Activated naive CD4-positive, alpha-beta T cell treated with anti-CD3 and anti-CD28 coated beads for 36 hours (primary cell): ENCODE data around the gene FANCC. TPM values are rescaled to one million over a fixed set of nuclear protein-coding genes. Genes with fewer than 3 reads are reported as not detected.

Source experiments
- CTCF ChIA-PET: fragments of 350-600 bp; sonication (Branson Sonifier 250); formaldehyde crosslinking; loops from one replicate; lab custom pipeline; 2021; ENCODE audit warnings: antibody characterized with exemption; lab: Charles Lee
- DNase-seq: peaks from one replicate; pipeline ENCODE4 v3.0.0-alpha.2; 2020
- H3K27ac Mint-ChIP-seq: one replicate; pipeline ENCODE4 v1.8.0; 2021; ENCODE audit warnings: mild to moderate bottlenecking, mixed read lengths
- H3K27me3 Mint-ChIP-seq: one replicate; pipeline ENCODE4 v1.8.0; 2021; ENCODE audit warnings: low read depth, mixed read lengths
- H3K36me3 Mint-ChIP-seq: one replicate; pipeline ENCODE4 v1.8.0; 2021; ENCODE audit warnings: low read depth, mixed read lengths
- H3K4me1 Mint-ChIP-seq: one replicate; pipeline ENCODE4 v1.8.0; 2021; ENCODE audit warnings: low read depth, mixed read lengths
- H3K4me3 Mint-ChIP-seq: one replicate; pipeline ENCODE4 v1.8.0; 2021; ENCODE audit warnings: mild to moderate bottlenecking, moderate library complexity, mixed read lengths
- H3K9me3 Mint-ChIP-seq: one replicate; pipeline ENCODE4 v1.8.0; 2021; ENCODE audit warnings: mixed read lengths
- intact Hi-C: fragments of 100-400 bp; cut with micrococcal nuclease; formaldehyde crosslinking; loops from one replicate; pipeline ENCODE4 v1.15.1; 2023
- total RNA-seq, 2 experiments: library from RNA; stranded (reverse); gene quantifications; one replicate each; pipeline ENCODE4 v1.2.3, GENCODE V29; 2021

The FANCC gene
- total RNA-seq, 2 experiments from 2014 or later = 14.1 to 14.5 TPM

DNA sequence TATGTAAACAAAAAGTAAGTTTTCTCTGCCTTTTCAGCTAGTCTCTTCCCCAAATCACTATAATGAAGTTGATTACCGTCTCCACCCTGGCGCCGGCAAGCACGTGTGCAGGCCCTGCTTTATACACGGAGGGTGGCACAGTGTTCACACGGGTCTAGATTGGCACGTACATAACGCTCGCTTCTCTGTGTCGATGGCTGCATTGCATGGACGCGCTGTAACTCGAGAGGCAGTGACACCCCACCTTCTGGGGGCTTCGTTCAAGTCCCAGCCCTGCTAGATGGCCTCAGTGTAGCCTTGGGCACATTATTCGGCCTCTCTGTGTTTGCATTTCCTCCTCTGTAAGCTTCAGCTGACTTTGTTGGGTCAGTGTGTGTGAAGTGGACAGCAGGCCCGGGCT, 223.9 kb downstream of the FANCC start:
- CTCF ChIA-PET = no interaction called here
- Mint-ChIP-seq H3K9me3 (no peaks in the 10 kb centered on the region), H3K36me3 (no peaks in the 10 kb centered on the region), H3K27ac (no peak overlapping the region), H3K4me1 (peaks cover 12% of the 10 kb centered on the region), H3K4me3 (no peak overlapping the region), H3K27me3 (no peaks in the 10 kb centered on the region)
- intact Hi-C loops = no loop called here
- DNase-seq = no peak

DNA sequence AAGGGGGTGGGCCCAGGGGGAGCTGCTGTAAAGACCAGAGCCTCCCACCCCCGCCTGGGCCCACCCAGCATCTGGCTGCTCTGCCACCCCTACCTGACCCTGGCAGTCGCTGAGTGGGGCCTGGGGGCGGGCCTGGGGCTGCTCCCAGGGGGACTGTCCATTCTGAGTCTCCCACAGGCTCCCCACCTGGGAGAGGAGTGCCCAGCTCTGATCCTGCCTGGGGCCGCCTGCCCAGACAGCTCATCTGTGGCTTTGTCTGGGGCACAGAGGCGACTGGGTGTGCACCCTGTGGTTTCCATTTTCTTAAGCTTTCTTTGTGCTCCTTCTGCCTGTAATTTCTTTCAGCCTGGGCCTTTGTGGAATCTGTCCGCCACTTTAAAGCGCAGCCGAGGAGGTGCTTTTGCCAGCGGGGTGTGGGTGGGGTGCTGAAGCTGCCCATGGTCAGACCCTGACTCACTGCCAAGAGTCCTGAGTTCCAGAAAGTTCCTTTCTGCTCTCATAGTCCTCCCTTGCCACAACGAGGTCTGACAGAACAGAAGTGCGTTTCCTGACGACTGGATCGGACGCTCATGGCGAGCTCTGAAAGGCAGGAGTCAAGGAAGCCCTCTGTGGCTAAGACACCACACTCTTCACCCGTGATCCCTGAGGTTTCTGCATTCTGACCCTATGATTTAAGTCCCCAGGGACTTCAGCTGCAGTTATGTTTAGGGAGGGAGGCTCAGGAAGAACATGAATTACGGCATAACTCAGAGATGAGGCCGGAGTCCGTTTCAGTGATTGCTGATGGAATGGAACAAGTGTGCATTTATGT, 225.0 kb downstream of the FANCC start:
- Mint-ChIP-seq H3K4me1 (peaks cover 12% of the 10 kb centered on the region), H3K27me3 (no peaks in the 10 kb centered on the region), H3K9me3 (no peaks in the 10 kb centered on the region), H3K36me3 (no peaks in the 10 kb centered on the region), H3K4me3 (no peak overlapping the region), H3K27ac (no peak overlapping the region)
- intact Hi-C loops = no loop called here
- no peak for DNase-seq
- CTCF ChIA-PET = no interaction called here

DNA sequence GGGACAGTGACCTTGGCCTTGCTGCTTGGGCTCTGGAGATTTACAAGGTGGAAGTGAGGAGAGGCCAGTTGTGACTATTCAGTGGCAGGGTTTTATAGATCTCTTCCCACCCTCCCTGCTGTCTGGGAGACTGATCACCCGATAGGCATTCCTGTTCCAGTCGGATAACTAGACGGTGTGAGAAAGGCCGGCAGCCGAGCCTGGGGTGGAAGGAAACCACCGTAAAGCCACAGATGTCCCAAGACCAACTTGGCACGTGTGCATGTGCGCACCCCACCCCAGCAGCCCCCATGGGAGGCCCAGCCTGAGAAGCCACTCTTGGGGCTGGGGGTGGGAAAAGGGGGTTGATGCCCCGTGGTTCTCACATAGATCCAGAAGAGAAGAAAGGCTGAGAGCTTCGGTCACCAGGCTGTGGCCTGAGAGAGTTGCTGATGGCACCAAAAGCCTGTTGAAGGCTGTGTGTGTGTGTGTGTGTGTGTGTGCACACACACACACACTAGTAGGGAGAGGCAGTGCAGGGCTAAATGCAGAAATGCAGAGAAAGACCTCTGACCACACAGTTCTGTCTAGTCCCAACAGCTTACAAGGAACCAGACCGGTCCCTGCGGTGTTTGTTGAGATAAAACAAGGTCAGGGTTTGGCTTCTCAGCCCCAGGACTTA, 225.8 kb downstream of the FANCC start:
- no peak overlapping the region for H3K27ac Mint-ChIP-seq
- no peak overlapping the region for H3K4me3 Mint-ChIP-seq

DNA sequence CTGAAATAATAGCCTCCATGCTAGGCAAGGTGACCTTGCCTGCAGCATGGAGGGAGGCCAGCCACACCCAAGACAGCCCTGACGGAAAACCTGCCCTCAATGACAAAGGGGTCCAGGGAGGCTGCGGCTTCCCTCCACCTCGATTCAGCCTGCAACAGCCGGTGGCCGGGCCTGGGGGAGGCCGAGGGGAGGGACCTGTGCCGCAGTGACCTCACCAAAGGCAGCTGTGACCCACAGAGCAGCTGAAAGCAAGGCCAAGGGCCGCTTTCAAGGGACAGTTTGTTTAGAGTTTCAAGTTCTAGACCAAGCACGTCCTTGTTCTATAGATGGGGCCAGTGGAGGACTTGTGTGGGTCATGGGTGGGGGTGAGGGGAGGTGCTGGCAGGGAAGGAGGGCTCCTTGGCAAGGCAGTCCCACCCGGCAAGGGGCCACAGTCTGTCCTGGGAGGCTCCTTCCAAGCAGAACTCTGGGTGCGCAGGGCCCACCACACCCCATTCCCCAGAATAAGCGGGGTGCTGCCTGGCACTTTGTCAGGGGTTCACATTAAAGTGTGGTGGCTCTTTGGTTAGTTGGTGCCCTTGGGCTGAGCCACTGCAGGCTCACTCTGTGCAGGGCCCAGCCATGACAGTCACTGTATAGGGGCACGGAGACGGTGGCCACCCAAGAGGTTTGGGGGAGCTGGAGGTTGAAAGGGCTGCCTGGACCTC, 226.5 kb downstream of the FANCC start:
- H3K4me3 Mint-ChIP-seq = no peak overlapping the region
- no peaks in the 10 kb centered on the region for H3K27me3 Mint-ChIP-seq
- DNase-seq = no peak
- no peaks in the 10 kb centered on the region for H3K9me3 Mint-ChIP-seq
- CTCF ChIA-PET = no interaction called here
- H3K36me3 Mint-ChIP-seq = no peaks in the 10 kb centered on the region
- intact Hi-C loops = no loop called here
- H3K4me1 Mint-ChIP-seq = peaks cover 12% of the 10 kb centered on the region
- no peak overlapping the region for H3K27ac Mint-ChIP-seq

More for the DNA sequence above, 225.8 kb downstream of the FANCC start:
- H3K4me1 Mint-ChIP-seq = peaks cover 12% of the 10 kb centered on the region
- no peaks in the 10 kb centered on the region for H3K36me3 Mint-ChIP-seq
- DNase-seq = no peak
- no peaks in the 10 kb centered on the region for H3K9me3 Mint-ChIP-seq
- intact Hi-C loops = no loop called here
- CTCF ChIA-PET = no interaction called here
- H3K27me3 Mint-ChIP-seq = no peaks in the 10 kb centered on the region

DNA sequence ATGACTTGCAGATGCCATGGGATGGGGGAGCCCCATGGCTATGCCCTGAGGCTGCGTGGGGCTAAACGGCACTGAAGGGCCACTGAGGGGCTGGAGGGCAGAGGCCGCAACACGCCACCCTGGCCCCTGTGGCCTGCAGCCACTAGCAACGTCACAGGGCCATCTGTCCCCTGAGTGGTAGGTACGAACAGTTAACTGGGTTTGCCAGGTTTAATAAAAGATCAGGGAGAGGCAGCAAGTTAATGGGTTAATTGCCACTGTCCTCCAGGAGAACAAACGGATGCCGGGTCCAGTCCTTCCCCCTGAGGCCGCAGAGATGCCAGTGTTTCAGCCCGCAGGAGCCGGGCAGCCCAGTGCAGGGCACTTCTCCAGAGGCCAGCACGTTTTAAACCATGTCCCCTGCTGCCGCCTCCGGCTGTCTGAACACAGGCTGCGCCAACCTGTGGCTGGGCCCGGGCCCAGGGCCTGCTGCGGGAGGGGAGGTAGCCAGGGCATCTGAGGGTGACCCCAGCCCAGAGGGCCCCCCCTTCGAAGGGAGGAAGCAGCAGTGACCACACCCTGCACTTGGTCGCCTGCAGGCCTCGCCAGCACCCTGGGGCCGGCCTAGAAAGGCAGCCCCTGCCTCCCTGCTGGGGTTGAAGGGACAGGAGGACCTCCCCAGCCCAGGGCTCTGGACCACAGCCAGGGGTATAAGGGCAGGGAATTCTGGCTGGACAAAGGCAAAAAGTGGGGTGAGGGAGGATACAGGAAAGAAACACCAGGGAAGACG, 227.3 kb downstream of the FANCC start:
- CTCF ChIA-PET = no interaction called here
- Mint-ChIP-seq H3K4me1 (peaks cover 12% of the 10 kb centered on the region), H3K9me3 (no peaks in the 10 kb centered on the region), H3K27ac (no peak overlapping the region), H3K4me3 (no peak overlapping the region), H3K36me3 (no peaks in the 10 kb centered on the region), H3K27me3 (no peaks in the 10 kb centered on the region)
- intact Hi-C loops = no loop called here
- DNase-seq = no peak

DNA sequence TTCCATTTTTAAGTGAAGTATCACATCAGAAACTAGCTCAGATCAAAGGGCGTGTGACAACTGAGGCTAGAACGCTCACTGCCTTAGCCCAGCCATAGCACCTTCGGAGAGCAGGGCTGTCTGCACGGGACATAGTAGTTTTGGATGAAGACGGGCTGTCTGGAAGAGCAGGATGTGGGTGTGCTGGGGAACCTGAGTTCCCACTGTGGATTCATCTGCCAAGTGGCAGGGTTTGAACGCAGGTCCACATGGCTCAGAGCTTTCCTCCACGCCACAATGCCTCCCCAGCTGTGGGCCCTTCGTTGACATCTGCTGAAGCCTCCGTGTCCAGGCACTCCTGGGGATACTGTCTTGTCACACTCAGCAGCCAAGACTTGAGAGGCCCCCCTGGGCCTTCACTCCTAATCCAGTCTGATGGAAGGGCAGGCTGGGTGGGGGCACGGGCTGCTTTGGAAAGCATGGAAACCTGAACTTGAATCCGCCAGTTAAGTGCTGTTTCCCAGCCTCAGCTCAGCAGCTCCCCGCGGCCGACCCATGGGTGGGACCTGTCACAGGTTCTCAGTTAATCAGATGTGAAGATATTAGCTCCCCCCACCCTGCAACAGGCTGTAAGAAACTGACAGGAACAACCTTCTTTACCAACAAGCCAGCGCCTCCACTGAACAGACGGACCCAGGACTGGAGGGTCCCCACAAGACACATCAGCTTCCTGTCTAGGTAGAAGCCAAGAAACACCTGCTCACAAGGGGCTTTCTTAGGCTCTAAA, 228.1 kb downstream of the FANCC start:
- Mint-ChIP-seq H3K4me1 (peaks cover 12% of the 10 kb centered on the region), H3K4me3 (no peak overlapping the region), H3K9me3 (no peaks in the 10 kb centered on the region), H3K27me3 (no peaks in the 10 kb centered on the region), H3K27ac (no peak overlapping the region), H3K36me3 (no peaks in the 10 kb centered on the region)
- CTCF ChIA-PET = interaction anchor here (0.7 to 1.0 kb wide), 2 partner anchors 42 to 78 kb away, joined by 3 to 4 read pairs; no protein-coding TSS in a partner anchor
- intact Hi-C loops = no loop called here
- no peak for DNase-seq

DNA sequence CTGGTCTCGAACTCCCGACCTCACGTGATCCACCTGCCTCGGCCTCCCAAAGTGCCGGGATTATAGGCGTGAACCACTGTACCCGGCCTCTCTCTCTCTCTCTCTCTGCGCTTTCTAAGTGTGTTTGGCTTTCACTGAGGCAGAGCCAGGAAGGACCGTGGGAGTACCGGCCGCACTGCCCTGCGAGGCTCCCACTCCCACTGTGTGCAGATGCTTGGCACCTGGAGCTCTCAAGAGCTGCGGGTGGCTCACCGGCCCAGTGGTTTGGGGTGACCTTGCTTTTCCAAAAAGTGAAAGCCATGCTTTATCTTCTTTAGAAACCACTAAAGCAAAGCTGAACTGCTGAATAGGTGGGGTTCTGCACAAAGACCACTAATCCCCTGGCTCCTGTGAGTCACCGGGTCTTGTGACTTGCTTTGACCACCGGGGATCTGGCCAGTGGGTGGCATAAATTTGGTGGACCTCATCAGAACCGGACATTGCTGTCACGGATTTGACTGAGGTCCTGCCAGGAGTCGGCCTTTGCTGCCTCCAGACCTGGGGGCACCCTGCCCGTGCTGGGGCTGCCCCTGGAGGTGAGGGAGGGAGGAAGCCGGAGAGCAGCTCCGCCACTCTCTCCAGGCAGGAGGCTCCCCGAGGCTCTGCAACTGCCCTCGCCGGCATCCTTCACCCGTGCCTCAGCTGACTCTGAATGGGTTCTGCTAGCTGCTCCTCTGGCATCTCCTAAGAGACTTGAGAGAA, 228.9 kb downstream of the FANCC start:
- Mint-ChIP-seq H3K4me1 (peaks cover 9% of the 10 kb centered on the region), H3K27ac (no peak overlapping the region), H3K36me3 (no peaks in the 10 kb centered on the region), H3K27me3 (no peaks in the 10 kb centered on the region), H3K4me3 (no peak overlapping the region), H3K9me3 (no peaks in the 10 kb centered on the region)
- intact Hi-C loops = no loop called here
- no peak for DNase-seq
- CTCF ChIA-PET = interaction anchor here (0.7 to 1.0 kb wide), 2 partner anchors 43 to 79 kb away, joined by 3 to 4 read pairs; no protein-coding TSS in a partner anchor

DNA sequence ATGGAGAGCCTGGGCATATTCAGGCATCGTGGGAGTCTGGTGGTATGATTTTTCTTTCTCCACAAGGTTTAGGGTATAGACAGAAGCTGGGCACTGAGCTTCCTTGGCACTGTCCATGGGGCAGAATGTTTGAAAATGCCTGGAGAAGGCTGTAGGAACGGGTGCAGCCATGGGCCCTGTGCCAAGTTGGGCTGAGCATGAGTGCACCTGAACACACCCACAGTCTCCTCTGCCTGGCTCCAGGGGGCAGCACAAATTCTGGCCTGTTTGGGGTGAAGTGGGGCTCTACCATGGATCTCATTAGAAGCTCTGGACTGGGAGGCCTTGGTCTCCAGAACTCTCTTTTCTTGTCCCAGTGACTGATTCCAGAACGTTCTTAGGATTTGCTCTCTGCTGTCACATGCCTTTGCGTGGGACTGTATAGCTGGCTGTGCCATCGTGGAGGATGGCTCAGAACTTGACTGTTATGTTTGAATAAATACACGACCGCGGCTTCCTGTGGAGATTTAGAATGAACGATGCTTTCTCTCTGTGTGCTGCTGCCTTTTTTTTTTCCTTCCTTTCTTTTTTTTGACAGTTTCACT, 229.8 kb downstream of the FANCC start:
- no peak for DNase-seq
- H3K9me3 Mint-ChIP-seq = no peaks in the 10 kb centered on the region
- H3K4me1 Mint-ChIP-seq = peaks cover 6% of the 10 kb centered on the region
- intact Hi-C loops = no loop called here
- no peaks in the 10 kb centered on the region for H3K36me3 Mint-ChIP-seq
- no peak overlapping the region for H3K27ac Mint-ChIP-seq
- no peak overlapping the region for H3K4me3 Mint-ChIP-seq
- CTCF ChIA-PET = interaction anchor here (0.6 kb wide), 1 partner anchor 1381 kb away, joined by 3 read pairs; no protein-coding TSS in a partner anchor
- no peaks in the 10 kb centered on the region for H3K27me3 Mint-ChIP-seq

DNA sequence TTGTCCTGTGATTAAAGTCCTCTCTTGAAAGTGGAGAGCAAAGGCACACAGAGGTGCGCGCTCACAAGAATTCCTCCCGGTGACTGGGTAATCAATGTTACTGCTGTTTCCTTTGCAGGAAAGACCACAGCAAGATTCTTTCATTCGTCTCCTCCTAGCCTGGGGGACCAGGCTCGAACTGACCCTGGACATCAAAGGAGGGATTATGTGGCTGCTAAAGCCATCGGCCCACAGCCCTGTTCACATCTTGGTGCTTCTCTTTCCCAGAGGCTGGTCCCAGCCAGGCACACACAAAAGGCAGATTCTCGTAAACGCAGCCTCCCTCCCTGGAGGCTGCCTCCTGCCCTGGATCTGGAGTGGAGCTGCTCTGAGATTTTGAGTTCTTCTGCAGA, 230.9 kb downstream of the FANCC start:
- no peak for DNase-seq
- CTCF ChIA-PET = interaction anchor here (0.7 kb wide), 1 partner anchor 81 kb away, joined by 3 read pairs; no protein-coding TSS in a partner anchor
- Mint-ChIP-seq H3K4me3 (no peak overlapping the region), H3K27ac (no peak overlapping the region), H3K9me3 (no peaks in the 10 kb centered on the region), H3K4me1 (no peaks in the 10 kb centered on the region), H3K36me3 (peaks cover 2% of the 10 kb centered on the region), H3K27me3 (no peaks in the 10 kb centered on the region)
- intact Hi-C loops = no loop called here

DNA sequence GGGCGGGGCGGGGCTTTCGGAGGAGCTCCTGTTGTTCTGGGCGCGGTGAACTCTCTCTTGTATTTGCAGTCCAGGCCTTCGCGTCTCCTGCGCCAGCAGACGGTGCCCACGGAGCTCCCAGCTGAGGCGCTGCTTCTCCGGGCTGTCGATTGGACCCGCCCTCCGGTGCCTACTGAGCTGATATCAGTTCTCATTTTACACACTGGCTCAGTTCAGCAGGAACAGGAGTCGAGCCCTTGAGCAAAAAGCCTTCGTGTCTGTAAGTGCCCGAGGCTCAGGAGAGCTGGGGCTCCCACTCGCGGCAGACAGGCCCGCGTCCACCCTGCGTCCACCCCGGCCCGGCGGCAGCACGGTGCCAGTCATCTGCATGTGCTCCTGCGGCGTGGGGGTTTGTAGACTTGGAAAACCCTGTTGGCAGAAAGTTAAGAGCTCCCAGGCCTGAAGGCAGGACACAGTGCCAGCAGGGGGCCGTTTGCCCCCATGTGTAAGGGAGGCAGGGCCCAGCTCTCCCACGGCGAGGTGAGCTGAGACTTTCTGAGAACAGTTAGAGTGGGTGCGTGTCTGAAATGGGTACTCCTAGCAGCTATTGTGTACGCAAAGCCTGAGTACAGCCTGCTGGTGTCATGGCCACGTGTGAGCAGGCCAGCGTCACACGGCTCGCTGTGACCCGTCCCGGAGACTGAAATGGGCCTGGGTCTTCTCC, 231.5 kb downstream of the FANCC start:
- CTCF ChIA-PET = no interaction called here
- intact Hi-C loops = no loop called here
- H3K27ac Mint-ChIP-seq = no peak overlapping the region
- no peaks in the 10 kb centered on the region for H3K27me3 Mint-ChIP-seq
- peaks cover 2% of the 10 kb centered on the region for H3K36me3 Mint-ChIP-seq
- H3K4me3 Mint-ChIP-seq = no peak overlapping the region
- no peaks in the 10 kb centered on the region for H3K9me3 Mint-ChIP-seq
- no peaks in the 10 kb centered on the region for H3K4me1 Mint-ChIP-seq
- DNase-seq = no peak
